HEK293 (cell line): ENCODE measurements around the gene PAK2.

Source experiments
- CTCF ChIP-seq: fragments of 450-650 bp; formaldehyde crosslinking; IDR thresholded peaks from 2 replicates; pipeline ENCODE4 v1.5.1; 2016; ENCODE audit warnings: missing biosample characterization, missing genetic modification characterization
- KLF16 ChIP-seq: fragments of 450-650 bp; formaldehyde crosslinking; IDR thresholded peaks from 2 replicates; pipeline ENCODE4 v1.5.1; 2017; ENCODE audit warnings: missing biosample characterization, missing genetic modification characterization
- ZBTB17 ChIP-seq: fragments of 450-650 bp; formaldehyde crosslinking; IDR thresholded peaks from 2 replicates; pipeline ENCODE4 v1.5.1; 2016; ENCODE audit warnings: missing biosample characterization, missing genetic modification characterization
- ZBTB7A ChIP-seq: fragments of 450-650 bp; formaldehyde crosslinking; IDR thresholded peaks from 2 replicates; pipeline ENCODE4 v1.5.1; 2016; ENCODE audit warnings: low read depth, missing biosample characterization, missing genetic modification characterization
- ZFP69B ChIP-seq: fragments of 450-650 bp; formaldehyde crosslinking; IDR thresholded peaks from 2 replicates; pipeline ENCODE4 v1.5.1; 2016; ENCODE audit warnings: missing biosample characterization, missing genetic modification characterization
- ZNF133 ChIP-seq: fragments of 450-650 bp; formaldehyde crosslinking; IDR thresholded peaks from 2 replicates; pipeline ENCODE4 v1.5.1; 2016; ENCODE audit warnings: missing biosample characterization, missing genetic modification characterization
- ZNF174 ChIP-seq: fragments of 450-650 bp; formaldehyde crosslinking; IDR thresholded peaks from 2 replicates; pipeline ENCODE4 v1.5.0; 2017; ENCODE audit warnings: missing biosample characterization, mild to moderate bottlenecking, missing genetic modification characterization
- ZNF513 ChIP-seq: fragments of 450-650 bp; IDR thresholded peaks from 2 replicates; pipeline ENCODE4 v1.5.1; 2018; ENCODE audit warnings: missing biosample characterization, missing genetic modification characterization
- ZNF664 ChIP-seq: fragments of 450-650 bp; formaldehyde crosslinking; IDR thresholded peaks from 2 replicates; pipeline ENCODE4 v1.5.1; 2016; ENCODE audit warnings: missing biosample characterization, missing genetic modification characterization
- ZSCAN30 ChIP-seq: fragments of 450-650 bp; IDR thresholded peaks from 2 replicates; pipeline ENCODE4 v1.5.1; 2018; ENCODE audit warnings: missing biosample characterization, mild to moderate bottlenecking, missing genetic modification characterization, moderate library complexity
- TF ChIP-seq, protein P1 (sequence below): fragments of 450-650 bp; formaldehyde crosslinking; IDR thresholded peaks from 2 replicates; pipeline ENCODE4 v1.5.1; 2017; ENCODE audit warnings: missing biosample characterization, missing genetic modification characterization

DNA sequence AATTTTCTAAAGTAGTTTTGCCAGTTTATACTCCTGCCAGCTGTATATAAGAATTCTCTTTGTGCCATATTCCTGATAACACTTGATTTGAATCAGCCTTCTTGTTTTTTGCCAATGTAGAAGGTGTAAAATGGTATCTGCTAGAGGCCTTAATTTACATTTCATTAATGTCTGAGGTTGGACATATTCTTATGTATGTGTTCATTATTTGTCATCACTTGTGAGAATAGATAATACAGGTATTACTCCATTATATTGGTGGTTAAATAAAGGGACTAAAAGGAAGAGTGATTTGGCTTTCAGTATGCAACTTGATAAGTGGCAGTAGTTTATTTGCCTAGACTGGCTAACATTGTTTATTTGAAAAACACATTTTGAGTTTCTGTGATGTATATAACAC lies 25.8 kb downstream of the PAK2 start:
- TF ChIP-seq, protein P1, sequence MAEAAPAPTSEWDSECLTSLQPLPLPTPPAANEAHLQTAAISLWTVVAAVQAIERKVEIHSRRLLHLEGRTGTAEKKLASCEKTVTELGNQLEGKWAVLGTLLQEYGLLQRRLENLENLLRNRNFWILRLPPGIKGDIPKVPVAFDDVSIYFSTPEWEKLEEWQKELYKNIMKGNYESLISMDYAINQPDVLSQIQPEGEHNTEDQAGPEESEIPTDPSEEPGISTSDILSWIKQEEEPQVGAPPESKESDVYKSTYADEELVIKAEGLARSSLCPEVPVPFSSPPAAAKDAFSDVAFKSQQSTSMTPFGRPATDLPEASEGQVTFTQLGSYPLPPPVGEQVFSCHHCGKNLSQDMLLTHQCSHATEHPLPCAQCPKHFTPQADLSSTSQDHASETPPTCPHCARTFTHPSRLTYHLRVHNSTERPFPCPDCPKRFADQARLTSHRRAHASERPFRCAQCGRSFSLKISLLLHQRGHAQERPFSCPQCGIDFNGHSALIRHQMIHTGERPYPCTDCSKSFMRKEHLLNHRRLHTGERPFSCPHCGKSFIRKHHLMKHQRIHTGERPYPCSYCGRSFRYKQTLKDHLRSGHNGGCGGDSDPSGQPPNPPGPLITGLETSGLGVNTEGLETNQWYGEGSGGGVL (tag by site-specific recombination) = no peak
- no peak for TF ChIP-seq ZBTB17 (tag by site-specific recombination)
- TF ChIP-seq CTCF = no peak
- no peak for TF ChIP-seq ZNF133
- no peak for TF ChIP-seq ZNF174 (tag by site-specific recombination)
- TF ChIP-seq ZNF513 (tag by site-specific recombination) = no peak
- no peak for TF ChIP-seq ZNF664
- TF ChIP-seq ZFP69B (tag by site-specific recombination) = no peak
- no peak for TF ChIP-seq ZBTB7A (tag by site-specific recombination)
- no peak for TF ChIP-seq KLF16 (tag by site-specific recombination)
- no peak for TF ChIP-seq ZSCAN30 (tag by site-specific recombination)
